Left forelimb (tissue), 1 donor: ENCODE data around the gene MTRF1.
A peak's percentile ranks its signal among the peaks of the same experiment; 100 is the strongest.

Experiments
- DNase-seq: peaks from one replicate; pipeline ENCODE4 v3.0.0-alpha.2; 2018; ENCODE audit warnings: low spot score

Gene MTRF1

GRCh38 chr13:41263261-41263971, at the start of gene MTRF1:
MTRF1 (minus strand) TSS chr13:41263576; CDS start chr13:41260907, 2,669 bp downstream.
- peak; percentile 92 for DNase-seq

GRCh38 chr13:41313117-41313516, 49.7 kb upstream of the MTRF1 start:
- DNase-seq, result no peak

- DNase-seq, result peak; percentile 62
Measured at GRCh38 chr13:41312176-41312500, 48.8 kb upstream of the MTRF1 start.

- DNase-seq, result peak; percentile 75
Measured at GRCh38 chr13:41311406-41312175, 48.2 kb upstream of the MTRF1 start.

- DNase-seq, result peak; percentile 96
Measured at GRCh38 chr13:41310963-41311405, 47.6 kb upstream of the MTRF1 start, which contains the start of gene NAA16. NAA16 (plus strand) TSS chr13:41311267; CDS start chr13:41311529, 262 bp downstream.

GRCh38 chr13:41307884-41308640, 44.7 kb upstream of the MTRF1 start:
- no peak for DNase-seq

GRCh38 chr13:41306271-41307145, 43.1 kb upstream of the MTRF1 start:
- DNase-seq, result no peak

- DNase-seq, result no peak
Measured at GRCh38 chr13:41304551-41304950, 41.2 kb upstream of the MTRF1 start.

GRCh38 chr13:41302743-41303142, 39.4 kb upstream of the MTRF1 start:
- DNase-seq, result no peak

GRCh38 chr13:41299316-41300094, 36.1 kb upstream of the MTRF1 start:
- DNase-seq, result no peak

GRCh38 chr13:41296879-41297646, 33.7 kb upstream of the MTRF1 start:
- DNase-seq, result no peak

GRCh38 chr13:41295973-41296372, 32.6 kb upstream of the MTRF1 start:
- no peak for DNase-seq

- DNase-seq, result no peak
Measured at GRCh38 chr13:41294914-41295313, 31.5 kb upstream of the MTRF1 start.

GRCh38 chr13:41293272-41293671, 29.9 kb upstream of the MTRF1 start:
- no peak for DNase-seq

- DNase-seq, result no peak
Measured at GRCh38 chr13:41291246-41291645, 27.9 kb upstream of the MTRF1 start.

- DNase-seq, result no peak
Measured at GRCh38 chr13:41289463-41289881, 26.1 kb upstream of the MTRF1 start.

- no peak for DNase-seq
Measured at GRCh38 chr13:41286370-41286769, 23.0 kb upstream of the MTRF1 start.

GRCh38 chr13:41284512-41285288, 21.3 kb upstream of the MTRF1 start:
- no peak for DNase-seq

GRCh38 chr13:41282129-41282571, 18.8 kb upstream of the MTRF1 start:
- no peak for DNase-seq
